GM21825 (cell line): Measurements from ENCODE around the gene UST.

ENCODE experiments used
- ATAC-seq: cut with Tn5 transposase; IDR thresholded peaks from one replicate; pipeline ENCODE4 v1.9.1; 2021; ENCODE audit warnings: mild to moderate bottlenecking, moderate library complexity; ENCODE audit not compliant: unreplicated experiment

The UST gene

GRCh38 chr6:148795563-148795962 lies 48.7 kb downstream of the UST start:
- ATAC-seq: no peak

DNA sequence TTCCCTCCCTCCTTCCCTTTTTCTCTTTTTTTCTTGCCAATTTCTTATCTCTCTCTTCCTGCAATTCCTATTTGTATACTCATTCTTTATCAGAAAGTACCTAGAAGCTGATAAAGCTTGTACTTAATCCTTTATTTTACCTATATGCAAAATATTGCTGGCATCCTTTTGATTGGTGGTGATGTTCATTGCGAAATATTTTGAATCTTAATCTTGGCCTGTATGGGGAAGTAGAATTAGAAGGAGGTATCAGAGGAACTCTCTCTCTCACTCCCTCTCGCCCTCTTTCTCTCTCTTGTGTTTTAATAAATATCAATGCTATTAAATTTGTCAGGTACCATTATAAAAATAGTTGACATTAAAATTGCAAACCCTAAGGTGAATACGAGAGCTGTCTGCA lies 52.8 kb downstream of the UST start:
- ATAC-seq: no peak

DNA sequence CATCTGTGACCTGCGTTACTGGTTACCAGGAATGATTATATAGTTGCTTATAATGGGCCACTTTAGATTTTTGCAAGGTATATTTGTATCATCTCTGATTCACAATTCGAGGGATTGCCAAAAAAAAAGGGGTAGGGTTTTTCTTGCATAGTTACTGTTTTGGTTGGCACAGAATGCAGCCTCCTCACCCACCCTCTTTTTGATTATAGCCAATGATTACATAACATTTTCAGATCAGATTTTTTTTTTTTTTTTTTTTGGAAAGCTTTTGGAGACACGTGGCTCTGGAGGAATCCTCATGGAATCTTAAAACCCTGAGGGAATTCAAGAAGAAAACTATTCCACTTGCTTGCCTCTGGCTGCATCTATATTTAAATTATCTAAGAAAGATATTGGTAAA lies 53.7 kb downstream of the UST start:
- ATAC-seq: no peak

DNA sequence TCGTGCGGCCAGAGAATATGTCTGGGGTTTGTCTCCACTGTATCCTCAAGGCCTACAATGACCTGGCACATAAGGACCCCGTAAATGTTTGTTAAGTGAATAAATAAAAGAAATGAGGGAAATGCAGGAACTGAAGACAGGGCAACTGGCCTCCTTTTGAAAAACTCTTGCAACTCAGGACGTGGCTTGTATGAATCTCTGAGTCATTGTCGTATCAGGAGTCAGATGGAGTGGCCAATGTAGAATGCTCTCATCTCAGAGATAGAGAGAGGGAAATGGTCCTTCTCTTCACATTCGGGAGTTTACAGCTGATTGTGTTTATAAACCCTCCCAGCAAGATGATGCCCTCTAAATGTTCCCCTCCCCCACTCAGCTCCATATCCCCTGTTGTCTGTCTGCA lies 57.1 kb downstream of the UST start:
- no peak for ATAC-seq

GRCh38 chr6:148805777-148806176 lies 58.9 kb downstream of the UST start:
- ATAC-seq: no peak

DNA sequence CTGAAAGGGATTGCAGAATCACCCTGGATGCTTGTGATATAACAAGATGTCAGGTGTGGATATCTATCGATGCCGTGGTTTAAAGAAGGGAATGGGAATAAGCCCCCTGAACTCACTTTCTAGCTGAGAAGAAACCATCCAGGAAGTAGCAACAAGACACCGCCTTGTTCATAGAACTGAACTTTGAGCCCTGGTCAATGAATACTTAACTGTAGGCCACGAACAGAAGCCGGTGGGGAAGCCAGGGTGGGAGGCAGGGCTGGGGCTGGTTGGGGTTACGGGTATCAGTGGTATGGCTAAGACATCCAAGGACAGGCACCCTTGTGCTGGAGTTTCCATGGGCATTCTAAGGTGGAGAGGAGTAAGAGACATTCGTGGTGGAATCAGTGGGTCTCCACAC lies 61.0 kb downstream of the UST start:
- ATAC-seq: no peak

GRCh38 chr6:148808786-148809304 lies 62.0 kb downstream of the UST start:
- no peak for ATAC-seq

- no peak for ATAC-seq
These were observed 64.6 kb downstream of the UST start for GRCh38 chr6:148811459-148811858.

- ATAC-seq: no peak
These were observed 67.4 kb downstream of the UST start for GRCh38 chr6:148814082-148814790.

DNA sequence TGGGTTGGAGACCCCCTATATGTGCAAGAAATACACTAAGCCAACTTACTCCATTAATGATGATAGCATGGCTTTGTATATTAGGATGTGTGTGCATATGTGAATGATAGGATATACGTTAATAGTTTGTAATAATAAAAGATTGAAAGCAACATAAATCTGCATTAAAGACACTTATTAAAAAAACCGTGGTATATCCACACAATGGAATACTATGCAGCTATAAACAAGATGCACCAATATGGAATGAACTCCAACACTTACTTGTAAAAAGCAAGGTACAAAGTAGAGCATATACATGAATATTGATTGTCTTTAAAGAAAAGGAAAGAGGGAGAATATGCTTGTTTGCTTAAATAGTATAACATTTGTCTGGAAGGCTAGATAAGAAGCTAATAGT lies 68.0 kb downstream of the UST start:
- ATAC-seq: no peak

- ATAC-seq: no peak
These were observed 69.3 kb downstream of the UST start for GRCh38 chr6:148816117-148816516.

DNA sequence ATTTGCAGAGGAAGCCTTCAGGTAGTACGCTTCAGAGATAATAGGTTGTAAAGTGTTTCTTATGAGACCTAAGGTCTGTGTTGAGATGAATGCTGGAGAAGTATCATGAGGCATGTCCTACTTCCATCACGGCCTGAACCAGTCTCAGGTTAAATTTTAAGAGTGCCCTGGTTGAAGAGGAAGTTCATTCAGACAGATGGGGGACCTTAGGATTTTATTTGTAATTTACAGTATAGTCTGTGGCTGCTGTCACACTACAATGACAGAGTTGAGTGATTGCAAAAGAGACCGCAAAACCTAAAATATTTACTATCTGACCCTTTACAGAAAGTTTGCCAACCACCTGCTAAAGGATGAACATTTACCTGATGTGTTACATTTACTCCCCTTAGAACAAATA lies 70.9 kb downstream of the UST start:
- ATAC-seq: no peak

DNA sequence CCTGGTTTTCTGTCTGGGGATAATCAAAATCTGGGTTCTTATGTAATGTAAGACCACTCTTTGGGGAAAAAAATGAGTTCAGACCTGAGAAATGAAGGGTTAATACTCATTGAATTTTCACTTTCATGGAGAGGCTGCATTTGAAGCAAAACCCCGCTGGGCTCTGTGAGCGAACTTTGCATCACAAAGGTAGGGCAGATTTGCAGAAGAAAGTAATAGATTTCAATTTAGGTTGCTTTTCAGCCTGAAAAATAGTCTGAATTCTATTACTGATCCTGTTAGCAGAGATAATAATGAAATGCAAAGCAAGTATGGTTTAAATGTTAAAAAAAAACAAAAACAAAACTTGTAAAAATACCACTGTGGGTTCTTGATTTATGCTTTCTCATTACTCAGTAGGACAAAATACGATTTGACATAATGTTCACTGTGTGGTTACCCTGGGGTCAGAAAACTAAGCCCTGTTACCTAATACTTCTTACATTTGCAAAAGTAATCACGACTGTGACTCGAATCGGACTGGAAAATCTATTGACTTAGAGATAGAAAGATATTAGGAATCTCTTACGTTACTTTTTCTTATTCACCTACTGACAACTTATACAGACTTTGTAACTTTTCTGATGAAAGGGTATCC lies 72.2 kb downstream of the UST start:
- ATAC-seq: no peak

DNA sequence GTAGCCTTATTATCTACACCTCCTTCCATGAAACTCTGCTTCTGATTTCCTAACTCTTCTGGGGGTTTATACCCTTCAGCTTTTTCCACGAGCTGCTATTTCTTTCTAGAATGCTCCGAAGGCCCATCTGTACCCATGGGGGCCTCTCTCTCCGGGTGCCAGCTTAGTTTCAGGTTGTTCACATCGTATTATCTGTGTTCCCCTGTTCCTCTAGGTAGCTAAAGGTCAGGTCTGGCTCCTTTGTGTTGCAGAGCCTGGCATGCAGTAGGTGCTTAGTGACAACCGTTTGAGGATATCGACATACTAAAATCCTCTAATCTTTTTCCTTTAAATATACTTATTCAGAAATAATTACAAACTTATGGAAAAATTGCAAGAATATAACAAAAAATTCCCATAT lies 73.0 kb downstream of the UST start:
- ATAC-seq: no peak

- no peak for ATAC-seq
These were observed 76.0 kb downstream of the UST start for GRCh38 chr6:148822819-148823218.

- no peak for ATAC-seq
These were observed 77.5 kb downstream of the UST start for GRCh38 chr6:148824291-148824690.

GRCh38 chr6:148824960-148825359 lies 78.1 kb downstream of the UST start:
- ATAC-seq: no peak

DNA sequence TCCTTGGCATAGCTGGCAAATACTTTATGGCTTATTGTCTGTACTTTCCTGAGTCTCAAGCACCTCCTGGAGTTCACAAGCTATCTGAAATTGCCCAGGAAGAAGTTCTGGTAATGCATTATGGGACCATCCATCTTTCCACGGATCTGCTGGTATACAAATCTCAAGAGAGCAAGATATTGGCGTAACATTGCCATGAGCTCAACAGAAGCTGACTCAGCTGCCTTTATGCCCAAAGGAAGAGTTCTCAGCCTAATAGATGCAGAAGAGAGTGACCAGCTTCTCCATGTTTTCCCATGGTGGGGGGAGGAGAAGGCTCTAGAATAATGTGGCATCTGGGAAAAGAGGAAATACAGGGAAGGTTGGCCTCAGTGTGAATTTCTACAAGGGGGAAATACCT lies 78.7 kb downstream of the UST start:
- no peak for ATAC-seq

DNA sequence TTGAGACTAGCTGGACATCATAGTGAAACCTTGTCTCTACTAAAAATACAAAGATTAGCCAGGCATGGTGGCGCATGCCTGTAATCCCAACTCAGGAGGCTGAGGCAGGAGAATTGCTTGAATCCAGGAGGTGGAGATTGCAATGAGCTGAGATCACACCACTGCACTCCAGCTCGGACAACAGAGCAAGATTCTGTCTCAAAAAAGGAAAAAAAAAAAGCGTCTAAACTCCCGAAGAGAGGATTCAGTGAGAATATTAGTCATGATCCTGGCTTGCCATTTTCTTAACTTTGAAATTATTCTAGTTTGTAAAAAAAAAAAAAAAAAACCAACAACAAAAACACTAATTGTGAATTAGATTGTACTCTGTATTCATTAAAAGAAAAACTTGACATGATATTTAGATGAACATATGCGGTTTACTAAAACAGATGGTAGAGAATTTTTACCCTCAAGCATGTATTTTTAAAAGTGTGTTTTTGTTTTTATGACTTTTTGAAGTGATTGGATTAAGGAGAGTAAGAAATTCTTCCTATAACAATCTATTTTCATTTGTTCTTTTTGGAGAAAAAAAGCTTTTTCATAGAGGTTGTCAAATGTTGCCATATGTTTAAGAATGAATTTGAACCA lies 80.7 kb downstream of the UST start:
- ATAC-seq: no peak

GRCh38 chr6:148828047-148828446 lies 81.2 kb downstream of the UST start:
- no peak for ATAC-seq

DNA sequence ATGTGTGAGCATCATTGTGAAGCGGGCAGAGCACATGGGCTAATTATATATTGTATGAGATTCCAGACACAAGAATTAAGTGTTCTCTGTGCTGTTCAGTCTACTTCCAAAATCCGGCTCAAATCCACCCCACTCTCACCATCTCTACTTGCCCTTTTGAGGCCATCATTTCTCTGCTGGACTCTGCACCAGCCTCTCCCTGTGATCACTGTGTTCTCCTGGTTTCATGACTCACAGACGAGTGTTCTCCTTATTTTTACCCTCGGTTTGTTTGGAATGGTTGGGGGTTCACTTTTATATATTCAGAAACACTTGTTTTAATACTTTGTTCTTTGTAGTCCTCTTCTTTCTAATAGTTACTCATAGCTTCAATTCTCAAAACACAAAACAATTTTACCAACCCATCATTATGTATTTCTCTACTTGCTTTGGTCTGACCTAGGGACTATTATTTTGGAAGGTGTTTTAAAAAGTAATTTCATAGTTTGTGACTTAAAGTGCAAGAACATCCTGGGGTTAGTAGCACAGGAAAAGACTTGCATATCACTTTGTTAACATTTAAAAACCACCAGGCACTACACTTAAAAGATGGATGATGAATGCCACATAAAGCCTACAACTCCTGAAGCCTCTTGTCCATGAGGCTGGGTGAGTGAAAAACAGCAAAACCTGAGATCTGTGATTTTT lies 82.7 kb downstream of the UST start:
- ATAC-seq: no peak

DNA sequence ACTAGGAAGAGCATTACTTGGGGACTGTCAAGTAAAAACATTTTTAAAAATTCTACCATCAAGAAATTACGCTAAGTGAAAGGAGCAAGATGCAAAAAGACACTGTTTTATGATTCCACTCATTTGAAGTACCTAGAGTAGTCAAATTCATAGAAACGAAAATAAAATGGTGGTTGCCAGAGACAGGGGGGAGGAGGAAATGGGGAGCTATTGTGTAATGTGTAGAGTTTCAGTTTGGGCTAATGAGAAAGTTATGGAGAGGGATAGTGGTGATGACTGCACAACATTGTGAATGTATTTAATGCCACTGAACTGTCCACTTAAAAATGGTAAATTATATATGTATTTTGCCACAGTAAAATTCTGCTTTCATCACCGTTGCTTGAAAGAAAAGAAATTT lies 83.8 kb downstream of the UST start:
- ATAC-seq: no peak
